Sigmoid colon (tissue), 4 donors: ENCODE measurements around the gene POLR2C.

Source experiments
- CTCF ChIP-seq, 4 experiments: fragments of 450-650 bp in 3 of 4; fragments of 200-600 bp in 1 of 4; IDR thresholded peaks; one replicate each; pipeline ENCODE4 v1.5.1; 2016 to 2019; ENCODE audit warnings: antibody characterized with exemption in 4 of 4, mild to moderate bottlenecking in 3 of 4, moderate library complexity in 2 of 4
- POLR2AphosphoS5 ChIP-seq, 4 donors: sonication (generic); formaldehyde crosslinking; IDR thresholded peaks; one replicate each; pipeline ENCODE4 v1.6.1; 2017; ENCODE audit warnings: antibody characterized with exemption in 4 of 4

GRCh38 chr16:57475711-57476339 is 13.3 kb downstream of the POLR2C start:
- TF ChIP-seq CTCF (IDR thresholded peaks at IDR 0.05) (peak in 2 of 4 experiments; percentile 31 to 37), POLR2AphosphoS5 (IDR thresholded peaks at IDR 0.05) (no peak)
